ENCODE measurements around the gene PRSS36. TPM values are rescaled to one million over a fixed set of nuclear protein-coding genes. Genes with fewer than 3 reads are reported as not detected.

PRSS36 gene
- total RNA-seq, 1 experiment from 2014 or later: 0.66 TPM

- Histone ChIP-seq H2AK5ac (ENCODE audit: insufficient read length, low read length) (no peak overlapping the region), H4K20me1 (ENCODE audit: control insufficient read depth, insufficient read depth, insufficient read length) (no peaks in the 10 kb centered on the region)
Measured at GRCh38 chr16:31190061-31190460, 40.2 kb upstream of the PRSS36 start.

More at GRCh38 chr16:31190061-31190460, 40.2 kb upstream of the PRSS36 start:
- H3K27ac ChIP-seq (ENCODE audit: insufficient read length, low read depth, low read length): no peak overlapping the region
- no peak overlapping the region for H2BK15ac ChIP-seq (ENCODE audit: low read depth, low read length)
- H2AFZ ChIP-seq (ENCODE audit: low read length): no peak overlapping the region
- no peak overlapping the region for H4K8ac ChIP-seq (replicated peaks; ENCODE audit: insufficient read length, low read depth, low read length)
- no peak overlapping the region for H2BK120ac ChIP-seq (ENCODE audit: low read depth, low read length, poor library complexity, severe bottlenecking)
- H3K4me1 ChIP-seq (ENCODE audit: insufficient read depth, low read length): no peaks in the 10 kb centered on the region
- Mint-ChIP-seq H3K9me3 (no peaks in the 10 kb centered on the region), H3K27me3 (ENCODE audit: low read depth) (peaks cover 2% of the 10 kb centered on the region; the same call in 1 of the 2 replicates), H3K4me1 (peaks cover 2 to 7% of the 10 kb centered on the region in 2 experiments; a peak in 2 of 4 replicates), H3K36me3 (ENCODE audit: insufficient read depth in 1 of 3, low read depth in 3 of 3) (peaks cover 91 to 100% (median 99%) of the 10 kb centered on the region in 3 experiments), H3K27ac (peak overlapping the region in 2 of 3 experiments; percentile 69 to 88; a peak in 4 of 7 replicates), H3K4me3 (peak overlapping the region in 1 of 2 experiments; percentile 16; a peak in 2 of 5 replicates)
- no peak overlapping the region for H2BK20ac ChIP-seq (ENCODE audit: low read depth, low read length, poor library complexity, severe bottlenecking)
- peaks cover 6% of the 10 kb centered on the region; the same call in 1 of the 2 replicates for H3K79me2 ChIP-seq (ENCODE audit: insufficient read depth, low read length)
- H3K4ac ChIP-seq (ENCODE audit: low read depth, low read length): no peak overlapping the region
- no peak overlapping the region for H2BK5ac ChIP-seq (ENCODE audit: insufficient read length, low read length)
- H3K18ac ChIP-seq (ENCODE audit: insufficient read length, low read depth, low read length): no peak overlapping the region
- H3T11ph ChIP-seq (ENCODE audit: low read length): no peak overlapping the region
- no peaks in the 10 kb centered on the region for H3K23me2 ChIP-seq (ENCODE audit: insufficient read length, low read depth, low read length, poor library complexity, severe bottlenecking)
- H3K14ac ChIP-seq (ENCODE audit: insufficient read depth, low read length): no peak overlapping the region
- H3K79me1 ChIP-seq (ENCODE audit: insufficient read depth, low read depth, low read length, poor library complexity, severe bottlenecking): peaks cover 9% of the 10 kb centered on the region
- H4K91ac ChIP-seq (ENCODE audit: insufficient read length, low read depth, low read length): no peak overlapping the region
- WGBS (ENCODE audit: extremely low coverage, insufficient read length, low lambda C conversion rate): no CpG with 5 or more reads among the region's 12 CpGs
- H3K4me2 ChIP-seq (ENCODE audit: insufficient read depth, insufficient read length, low read length): no peak overlapping the region
- no peak overlapping the region for H3K56ac ChIP-seq (ENCODE audit: insufficient read length, low read depth, low read length)
- TF ChIP-seq CTCF (conservative IDR thresholded peaks at IDR 0.05): no peak
- H3K23ac ChIP-seq (ENCODE audit: insufficient read length, low read depth, low read length): no peak overlapping the region
- H3K27me3 ChIP-seq (ENCODE audit: insufficient read depth, low read length): no peaks in the 10 kb centered on the region
- H4K5ac ChIP-seq (ENCODE audit: insufficient read length, low read depth, low read length): no peak overlapping the region
- DNase-seq: no peak
- H2BK12ac ChIP-seq (ENCODE audit: insufficient read length, low read depth, low read length): no peak overlapping the region
- H3K9ac ChIP-seq (ENCODE audit: extremely low read depth, insufficient read length, low read length): no peak overlapping the region
- no peaks in the 10 kb centered on the region for H3K9me3 ChIP-seq (ENCODE audit: control insufficient read depth, low read depth, low read length)

All from H9 (cell line).